ENCODE results near the gene CFAP206. TPM values are rescaled to one million over a fixed set of nuclear protein-coding genes. Genes with fewer than 3 reads are reported as not detected.

Gene CFAP206
- total and polyA plus RNA-seq, 10 of the 15 experiments (the other 5 are each of a cell fraction or from before 2014, with no cell fraction given): 0.04 to 0.24 (median 0.09) TPM; not detected in 6

GRCh38 chr6:87382861-87383260 lies 24.9 kb upstream of the CFAP206 start (continued):
- TF ChIP-seq POLR2AphosphoS2 (IDR thresholded peaks at IDR 0.05; ENCODE audit: low read depth, low read length): no peak
- TF ChIP-seq YBX1 (IDR thresholded peaks at IDR 0.05): no peak

- in situ Hi-C loops (cut with MboI) (no loop called here), intact Hi-C loops (cut with micrococcal nuclease; ENCODE audit: unreplicated experiment) (no loop called here)
- ChIA-PET POLR2A (no interaction called here), RAD21 (ENCODE audit: unreplicated experiment) (no interaction called here), CTCF (interaction anchor here (3.3 kb wide), 1 partner anchor 9 kb away, joined by 9 read pairs; no protein-coding TSS in a partner anchor), SMC1A (ENCODE audit: uncharacterized antibody, unreplicated experiment) (no interaction called here)
- no peaks in the 10 kb centered on the region for H4K20me1 ChIP-seq (ENCODE audit: control insufficient read depth, insufficient read depth)
- no peaks in the 10 kb centered on the region for H3K36me3 ChIP-seq (ENCODE audit: control insufficient read depth in 2 of 2, insufficient read depth in 2 of 2, low read length in 1 of 2)
- H2AFZ ChIP-seq (ENCODE audit: control insufficient read depth, low read depth, low read length): no peak overlapping the region
- H3K9me3 ChIP-seq (replicated peaks; ENCODE audit: control insufficient read depth, insufficient read depth, low read length): no peaks in the 10 kb centered on the region
- FAIRE-seq (no peak), ATAC-seq (no peak), DNase-seq (ENCODE audit: low read depth, low spot score) (no peak)
- H3K9ac ChIP-seq (ENCODE audit: control insufficient read depth, insufficient read depth, low read length): no peak overlapping the region
- no peaks in the 10 kb centered on the region for H3K4me1 ChIP-seq (ENCODE audit: control insufficient read depth, insufficient read depth, low read length)
- H3K4me3 ChIP-seq: no peak overlapping the region
- BruUV-seq (replicated peaks): no TSS peak
- H3K79me2 ChIP-seq (ENCODE audit: control insufficient read depth, insufficient read depth, low read length): no peaks in the 10 kb centered on the region
- no peak overlapping the region for H3K4me2 ChIP-seq (ENCODE audit: control insufficient read depth, insufficient read depth)
- WGBS (ENCODE audit: insufficient coverage, insufficient replicate concordance, low lambda C conversion rate, missing lambda C conversion rate): 96% methylated on average over 1 of the region's 1 CpG
- H3K27me3 ChIP-seq (replicated peaks in 1 of 2; ENCODE audit: control insufficient read depth in 2 of 2, insufficient read depth in 2 of 2, low read length in 1 of 2): no peaks in the 10 kb centered on the region
- H3K27ac ChIP-seq (ENCODE audit: control insufficient read depth, insufficient read depth): no peak overlapping the region
- TF ChIP-seq E4F1 (IDR thresholded peaks at IDR 0.05; ENCODE audit: borderline replicate concordance, partially characterized antibody) (no peak), TARDBP (IDR thresholded peaks at IDR 0.05; ENCODE audit: borderline replicate concordance) (no peak), FOXK2 (IDR thresholded peaks at IDR 0.05) (no peak), ZNF622 (IDR thresholded peaks at IDR 0.05) (no peak), ZBTB4 (CRISPR knock-in tag; IDR thresholded peaks at IDR 0.05) (no peak), RFX5 (IDR thresholded peaks at IDR 0.05; ENCODE audit: low read depth, low read length) (no peak), CEBPZ (IDR thresholded peaks at IDR 0.05; ENCODE audit: low read depth, low read length) (no peak), ZNF384 (IDR thresholded peaks at IDR 0.05; ENCODE audit: borderline replicate concordance, low read depth, low read length) (no peak), RCOR1 (conservative IDR thresholded peaks at IDR 0.05; ENCODE audit: low read depth, low read length) (no peak), MAX (IDR thresholded peaks at IDR 0.05; ENCODE audit: low read depth, low read length) (no peak), RELA (IDR thresholded peaks at IDR 0.05; ENCODE audit: borderline replicate concordance, partially characterized antibody) (no peak), NBN (IDR thresholded peaks at IDR 0.05) (no peak), TCF7 (IDR thresholded peaks at IDR 0.05; ENCODE audit: borderline replicate concordance) (no peak), JUNB (IDR thresholded peaks at IDR 0.05) (no peak)
These were observed 23.7 kb upstream of the CFAP206 start for GRCh38 chr6:87384038-87384437.
